ENCODE measurements around the gene ARR3.

Gene ARR3

GRCh38 chrX:70231666-70232065 is 36.5 kb upstream of the ARR3 start:
- no peak for DNase-seq
- Histone ChIP-seq H2BK5ac (ENCODE audit: low read depth, low read length, poor library complexity) (no peak overlapping the region), H2AFZ (ENCODE audit: insufficient read depth, low read length, poor library complexity) (no peak overlapping the region), H3K4ac (ENCODE audit: low read depth, low read length) (no peak overlapping the region), H3K23ac (ENCODE audit: low read length) (no peak overlapping the region), H3K4me2 (ENCODE audit: low read length) (no peak overlapping the region), H3K79me2 (ENCODE audit: control insufficient read depth, insufficient read depth, low read length, poor library complexity) (no peaks in the 10 kb centered on the region), H3K4me1 (ENCODE audit: control insufficient read depth in 1 of 2, insufficient read depth in 2 of 2, low read length in 2 of 2) (no peaks in the 10 kb centered on the region), H3K27ac (ENCODE audit: low read depth, low read length) (no peak overlapping the region), H3K9ac (ENCODE audit: low read length) (no peak overlapping the region), H2AK5ac (ENCODE audit: low read length) (no peak overlapping the region), H3K14ac (ENCODE audit: low read length) (no peak overlapping the region), H3K18ac (ENCODE audit: low read length) (no peak overlapping the region), H3K79me1 (ENCODE audit: low read length) (no peaks in the 10 kb centered on the region), H4K8ac (ENCODE audit: low read depth, low read length) (no peak overlapping the region), H3K27me3 (ENCODE audit: insufficient read depth, low read length) (no peaks in the 10 kb centered on the region), H2BK12ac (ENCODE audit: low read length) (no peak overlapping the region), H4K91ac (ENCODE audit: low read depth, low read length) (no peak overlapping the region), H3K4me3 (ENCODE audit: low read depth, low read length) (no peak overlapping the region), H3K36me3 (ENCODE audit: control insufficient read depth in 1 of 2, insufficient read depth in 2 of 2, low read length in 2 of 2) (no peaks in the 10 kb centered on the region), H3K9me3 (ENCODE audit: insufficient read depth, low read depth, low read length) (no peaks in the 10 kb centered on the region), H4K12ac (ENCODE audit: low read depth, low read length) (no peak overlapping the region), H2BK120ac (ENCODE audit: insufficient read depth, low read length, poor library complexity) (no peak overlapping the region)
- WGBS (ENCODE audit: extremely low coverage, insufficient coverage, insufficient read length): no CpG with 5 or more reads among the region's 4 CpGs

- H2AFZ ChIP-seq (ENCODE audit: insufficient read depth, low read length, poor library complexity): no peak within 1 kb of the TSS
- no peak within 1 kb of the TSS for H4K91ac ChIP-seq (ENCODE audit: low read depth, low read length)
- H3K79me2 ChIP-seq (ENCODE audit: control insufficient read depth, insufficient read depth, low read length, poor library complexity): no peaks in the 10 kb centered on the region
- no CpG with 5 or more reads among the region's 3 CpGs for WGBS (ENCODE audit: extremely low coverage, insufficient coverage, insufficient read length)
- no peak within 1 kb of the TSS for H4K8ac ChIP-seq (ENCODE audit: low read depth, low read length)
- no peaks in the 10 kb centered on the region for H3K36me3 ChIP-seq (ENCODE audit: control insufficient read depth in 1 of 2, insufficient read depth in 2 of 2, low read length in 2 of 2)
- no peak within 1 kb of the TSS for H2BK5ac ChIP-seq (ENCODE audit: low read depth, low read length, poor library complexity)
- H2BK12ac ChIP-seq (ENCODE audit: low read length): no peak within 1 kb of the TSS
- H3K4me2 ChIP-seq (ENCODE audit: low read length): no peak within 1 kb of the TSS
- H2AK5ac ChIP-seq (ENCODE audit: low read length): no peak within 1 kb of the TSS
- no peaks in the 10 kb centered on the region for H3K79me1 ChIP-seq (ENCODE audit: low read length)
- no peak within 1 kb of the TSS for H2BK120ac ChIP-seq (ENCODE audit: insufficient read depth, low read length, poor library complexity)
- H3K4ac ChIP-seq (ENCODE audit: low read depth, low read length): no peak within 1 kb of the TSS
- H4K12ac ChIP-seq (ENCODE audit: low read depth, low read length): no peak within 1 kb of the TSS
- H3K27me3 ChIP-seq (ENCODE audit: insufficient read depth, low read length): no peaks in the 10 kb centered on the region
- H3K23ac ChIP-seq (ENCODE audit: low read length): no peak within 1 kb of the TSS
- DNase-seq: peak; percentile 15 to 19
- no peaks in the 10 kb centered on the region for H3K4me1 ChIP-seq (ENCODE audit: control insufficient read depth in 1 of 2, insufficient read depth in 2 of 2, low read length in 2 of 2)
- H3K4me3 ChIP-seq (ENCODE audit: low read depth, low read length): no peak within 1 kb of the TSS
- H3K27ac ChIP-seq (ENCODE audit: low read depth, low read length): no peak within 1 kb of the TSS
- H3K9ac ChIP-seq (ENCODE audit: low read length): no peak within 1 kb of the TSS
- no peaks in the 10 kb centered on the region for H3K9me3 ChIP-seq (ENCODE audit: insufficient read depth, low read depth, low read length)
- no peak within 1 kb of the TSS for H3K18ac ChIP-seq (ENCODE audit: low read length)
- H3K14ac ChIP-seq (ENCODE audit: low read length): no peak within 1 kb of the TSS
Measured at GRCh38 chrX:70234355-70234754, 33.8 kb upstream of the ARR3 start, which contains the start of gene AWAT1. AWAT1 (plus strand) TSS chrX:70234655; CDS start chrX:70234696, 41 bp downstream.

GRCh38 chrX:70240751-70241150 is 27.4 kb upstream of the ARR3 start:
- no peak for DNase-seq
- H3K79me2 ChIP-seq (ENCODE audit: control insufficient read depth, insufficient read depth, low read length, poor library complexity): no peaks in the 10 kb centered on the region
- H3K23ac ChIP-seq (ENCODE audit: low read length): no peak overlapping the region
- no peak overlapping the region for H2BK5ac ChIP-seq (ENCODE audit: low read depth, low read length, poor library complexity)
- H3K9ac ChIP-seq (ENCODE audit: low read length): no peak overlapping the region
- H2AFZ ChIP-seq (ENCODE audit: insufficient read depth, low read length, poor library complexity): no peak overlapping the region
- H4K91ac ChIP-seq (ENCODE audit: low read depth, low read length): no peak overlapping the region
- no peaks in the 10 kb centered on the region for H3K79me1 ChIP-seq (ENCODE audit: low read length)
- no peak overlapping the region for H3K14ac ChIP-seq (ENCODE audit: low read length)
- no peaks in the 10 kb centered on the region for H3K9me3 ChIP-seq (ENCODE audit: insufficient read depth, low read depth, low read length)
- H2BK12ac ChIP-seq (ENCODE audit: low read length): no peak overlapping the region
- no peak overlapping the region for H3K4ac ChIP-seq (ENCODE audit: low read depth, low read length)
- H2BK120ac ChIP-seq (ENCODE audit: insufficient read depth, low read length, poor library complexity): no peak overlapping the region
- H3K18ac ChIP-seq (ENCODE audit: low read length): no peak overlapping the region
- no peak overlapping the region for H4K8ac ChIP-seq (ENCODE audit: low read depth, low read length)
- H3K4me2 ChIP-seq (ENCODE audit: low read length): no peak overlapping the region
- H3K27me3 ChIP-seq (ENCODE audit: insufficient read depth, low read length): no peaks in the 10 kb centered on the region
- no peaks in the 10 kb centered on the region for H3K4me1 ChIP-seq (ENCODE audit: control insufficient read depth in 1 of 2, insufficient read depth in 2 of 2, low read length in 2 of 2)
- H3K4me3 ChIP-seq (ENCODE audit: low read depth, low read length): no peak overlapping the region
- H3K36me3 ChIP-seq (ENCODE audit: control insufficient read depth in 1 of 2, insufficient read depth in 2 of 2, low read length in 2 of 2): no peaks in the 10 kb centered on the region
- no peak overlapping the region for H2AK5ac ChIP-seq (ENCODE audit: low read length)
- WGBS (ENCODE audit: extremely low coverage, insufficient coverage, insufficient read length): no CpG with 5 or more reads among the region's 1 CpG
- no peak overlapping the region for H3K27ac ChIP-seq (ENCODE audit: low read depth, low read length)
- H4K12ac ChIP-seq (ENCODE audit: low read depth, low read length): no peak overlapping the region

- Histone ChIP-seq H3K27ac (ENCODE audit: low read depth, low read length) (no peak overlapping the region), H3K4me2 (ENCODE audit: low read length) (no peak overlapping the region), H3K18ac (ENCODE audit: low read length) (no peak overlapping the region), H2BK5ac (ENCODE audit: low read depth, low read length, poor library complexity) (no peak overlapping the region), H2AK5ac (ENCODE audit: low read length) (no peak overlapping the region), H3K23ac (ENCODE audit: low read length) (no peak overlapping the region), H3K4me1 (ENCODE audit: control insufficient read depth in 1 of 2, insufficient read depth in 2 of 2, low read length in 2 of 2) (no peaks in the 10 kb centered on the region), H3K27me3 (ENCODE audit: insufficient read depth, low read length) (no peaks in the 10 kb centered on the region), H2BK120ac (ENCODE audit: insufficient read depth, low read length, poor library complexity) (no peak overlapping the region), H3K4ac (ENCODE audit: low read depth, low read length) (no peak overlapping the region), H3K9ac (ENCODE audit: low read length) (no peak overlapping the region), H3K79me1 (ENCODE audit: low read length) (no peaks in the 10 kb centered on the region), H4K12ac (ENCODE audit: low read depth, low read length) (no peak overlapping the region), H4K8ac (ENCODE audit: low read depth, low read length) (no peak overlapping the region), H3K9me3 (ENCODE audit: insufficient read depth, low read depth, low read length) (no peaks in the 10 kb centered on the region), H3K4me3 (ENCODE audit: low read depth, low read length) (no peak overlapping the region), H3K79me2 (ENCODE audit: control insufficient read depth, insufficient read depth, low read length, poor library complexity) (no peaks in the 10 kb centered on the region), H2AFZ (ENCODE audit: insufficient read depth, low read length, poor library complexity) (no peak overlapping the region), H3K14ac (ENCODE audit: low read length) (no peak overlapping the region), H4K91ac (ENCODE audit: low read depth, low read length) (no peak overlapping the region), H2BK12ac (ENCODE audit: low read length) (no peak overlapping the region), H3K36me3 (ENCODE audit: control insufficient read depth in 1 of 2, insufficient read depth in 2 of 2, low read length in 2 of 2) (no peaks in the 10 kb centered on the region)
- no CpG with 5 or more reads among the region's 2 CpGs for WGBS (ENCODE audit: extremely low coverage, insufficient coverage, insufficient read length)
- DNase-seq: no peak
Measured at GRCh38 chrX:70241501-70241900, 26.6 kb upstream of the ARR3 start.
